Measurements from ENCODE around the gene CELF2. TPM values are rescaled to one million over a fixed set of nuclear protein-coding genes. Genes with fewer than 3 reads are reported as not detected.

Gene CELF2
- total RNA-seq, 1 experiment from 2014 or later = not detected

DNA sequence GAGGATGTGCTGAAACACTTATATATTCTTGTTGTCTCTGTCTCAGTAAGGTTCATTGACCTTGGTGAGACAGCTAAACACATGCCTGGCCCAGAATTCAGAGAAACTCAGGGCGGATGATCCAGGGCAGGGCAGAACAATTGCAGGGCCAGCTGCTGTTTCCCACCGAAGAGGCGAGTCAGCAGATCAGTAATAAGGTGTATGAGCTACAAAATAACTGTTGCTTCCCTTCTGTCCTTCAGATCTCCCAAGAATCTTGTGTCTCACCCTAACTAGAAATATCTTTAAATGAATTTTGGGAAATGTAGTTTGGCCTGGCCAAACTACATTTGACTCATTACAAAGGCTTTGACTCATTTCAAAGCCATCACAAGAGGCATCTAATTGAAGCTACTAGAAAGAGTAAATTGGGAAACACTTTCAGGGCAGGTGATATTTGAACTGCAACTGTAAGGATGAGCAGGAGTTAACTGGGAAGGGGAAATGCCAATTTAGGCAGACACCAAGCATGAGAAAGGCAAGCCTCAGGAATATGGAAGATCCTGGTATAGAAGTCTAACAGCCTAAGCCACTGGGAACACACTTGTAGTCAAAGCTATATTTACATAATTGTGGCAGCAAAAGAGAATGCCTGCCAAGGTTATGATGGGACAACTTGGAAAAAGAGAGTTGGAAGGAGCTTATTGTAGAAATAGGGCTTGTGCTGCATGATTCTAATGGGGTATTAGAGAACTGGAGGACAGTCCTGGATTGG is 24.5 kb upstream of the CELF2 start:
- Mint-ChIP-seq H3K4me3 (ENCODE audit: low read depth, unreplicated experiment) (no peak overlapping the region), H3K27ac (ENCODE audit: unreplicated experiment) (no peak overlapping the region), H3K4me1 (ENCODE audit: low read depth, unreplicated experiment) (no peaks in the 10 kb centered on the region), H3K27me3 (ENCODE audit: unreplicated experiment) (peaks cover 14% of the 10 kb centered on the region), H3K9me3 (ENCODE audit: low read depth, unreplicated experiment) (peaks cover 9% of the 10 kb centered on the region), H3K36me3 (ENCODE audit: insufficient read depth, unreplicated experiment) (no peaks in the 10 kb centered on the region)
- TF ChIP-seq, protein P1, sequence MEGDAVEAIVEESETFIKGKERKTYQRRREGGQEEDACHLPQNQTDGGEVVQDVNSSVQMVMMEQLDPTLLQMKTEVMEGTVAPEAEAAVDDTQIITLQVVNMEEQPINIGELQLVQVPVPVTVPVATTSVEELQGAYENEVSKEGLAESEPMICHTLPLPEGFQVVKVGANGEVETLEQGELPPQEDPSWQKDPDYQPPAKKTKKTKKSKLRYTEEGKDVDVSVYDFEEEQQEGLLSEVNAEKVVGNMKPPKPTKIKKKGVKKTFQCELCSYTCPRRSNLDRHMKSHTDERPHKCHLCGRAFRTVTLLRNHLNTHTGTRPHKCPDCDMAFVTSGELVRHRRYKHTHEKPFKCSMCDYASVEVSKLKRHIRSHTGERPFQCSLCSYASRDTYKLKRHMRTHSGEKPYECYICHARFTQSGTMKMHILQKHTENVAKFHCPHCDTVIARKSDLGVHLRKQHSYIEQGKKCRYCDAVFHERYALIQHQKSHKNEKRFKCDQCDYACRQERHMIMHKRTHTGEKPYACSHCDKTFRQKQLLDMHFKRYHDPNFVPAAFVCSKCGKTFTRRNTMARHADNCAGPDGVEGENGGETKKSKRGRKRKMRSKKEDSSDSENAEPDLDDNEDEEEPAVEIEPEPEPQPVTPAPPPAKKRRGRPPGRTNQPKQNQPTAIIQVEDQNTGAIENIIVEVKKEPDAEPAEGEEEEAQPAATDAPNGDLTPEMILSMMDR (IDR thresholded peaks at IDR 0.05; ENCODE audit: unreplicated experiment) = no peak
- no peak for DNase-seq
- CTCF ChIA-PET = no interaction called here
- intact Hi-C loops (cut with micrococcal nuclease; ENCODE audit: unreplicated experiment) = no loop called here
- BruUV-seq (replicated peaks) = no TSS peak

DNA sequence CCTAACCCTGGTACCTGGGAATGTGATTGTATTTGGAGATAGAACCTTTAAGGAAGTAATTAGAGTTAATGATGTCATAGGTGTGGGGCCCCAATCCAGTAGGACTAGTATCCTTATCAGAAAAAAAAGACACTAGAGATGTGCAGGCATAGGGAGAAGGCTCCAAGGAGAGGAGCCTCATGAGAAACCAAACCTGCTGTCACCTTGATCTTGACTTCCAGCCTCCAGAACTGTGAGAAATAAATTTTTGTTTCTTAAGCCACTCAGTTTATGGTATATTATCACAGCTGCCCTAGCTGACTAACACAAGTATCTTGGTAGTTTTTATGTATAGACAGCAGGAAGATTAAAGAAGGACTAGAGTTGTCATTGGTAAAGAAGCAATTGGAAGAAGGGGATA is 23.9 kb upstream of the CELF2 start:
- intact Hi-C loops (cut with micrococcal nuclease; ENCODE audit: unreplicated experiment) = no loop called here
- TF ChIP-seq, protein P1 (IDR thresholded peaks at IDR 0.05; ENCODE audit: unreplicated experiment) = no peak
- Mint-ChIP-seq H3K36me3 (ENCODE audit: insufficient read depth, unreplicated experiment) (no peaks in the 10 kb centered on the region), H3K9me3 (ENCODE audit: low read depth, unreplicated experiment) (peaks cover 9% of the 10 kb centered on the region), H3K27me3 (ENCODE audit: unreplicated experiment) (peaks cover 14% of the 10 kb centered on the region), H3K4me3 (ENCODE audit: low read depth, unreplicated experiment) (no peak overlapping the region), H3K27ac (ENCODE audit: unreplicated experiment) (no peak overlapping the region), H3K4me1 (ENCODE audit: low read depth, unreplicated experiment) (no peaks in the 10 kb centered on the region)
- no peak for DNase-seq
- CTCF ChIA-PET = no interaction called here
- no TSS peak for BruUV-seq (replicated peaks)

DNA sequence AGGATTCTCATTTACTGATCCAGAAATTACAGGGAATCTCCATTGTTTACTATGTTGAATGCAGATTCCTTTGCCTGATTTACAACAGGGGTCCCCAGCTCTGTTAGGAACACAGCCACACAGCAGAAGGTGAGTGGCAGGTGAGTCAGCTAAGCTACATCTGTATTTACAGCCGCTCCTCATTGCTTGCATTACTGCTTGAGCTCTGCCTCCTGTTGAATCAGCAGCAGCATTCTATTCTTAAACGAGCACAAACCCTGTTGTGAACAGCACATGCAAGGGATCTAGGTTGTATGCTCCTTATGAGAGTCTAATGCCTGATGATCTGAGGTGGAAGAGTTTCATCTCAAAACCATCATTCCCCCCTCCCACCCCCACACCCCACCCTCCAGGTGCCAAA is 23.3 kb upstream of the CELF2 start:
- Mint-ChIP-seq H3K27me3 (ENCODE audit: unreplicated experiment) (peaks cover 14% of the 10 kb centered on the region), H3K4me1 (ENCODE audit: low read depth, unreplicated experiment) (no peaks in the 10 kb centered on the region), H3K36me3 (ENCODE audit: insufficient read depth, unreplicated experiment) (no peaks in the 10 kb centered on the region), H3K4me3 (ENCODE audit: low read depth, unreplicated experiment) (no peak overlapping the region), H3K9me3 (ENCODE audit: low read depth, unreplicated experiment) (peaks cover 9% of the 10 kb centered on the region), H3K27ac (ENCODE audit: unreplicated experiment) (no peak overlapping the region)
- intact Hi-C loops (cut with micrococcal nuclease; ENCODE audit: unreplicated experiment) = no loop called here
- DNase-seq = no peak
- CTCF ChIA-PET = no interaction called here
- TF ChIP-seq, protein P1 (IDR thresholded peaks at IDR 0.05; ENCODE audit: unreplicated experiment) = no peak
- no TSS peak for BruUV-seq (replicated peaks)

DNA sequence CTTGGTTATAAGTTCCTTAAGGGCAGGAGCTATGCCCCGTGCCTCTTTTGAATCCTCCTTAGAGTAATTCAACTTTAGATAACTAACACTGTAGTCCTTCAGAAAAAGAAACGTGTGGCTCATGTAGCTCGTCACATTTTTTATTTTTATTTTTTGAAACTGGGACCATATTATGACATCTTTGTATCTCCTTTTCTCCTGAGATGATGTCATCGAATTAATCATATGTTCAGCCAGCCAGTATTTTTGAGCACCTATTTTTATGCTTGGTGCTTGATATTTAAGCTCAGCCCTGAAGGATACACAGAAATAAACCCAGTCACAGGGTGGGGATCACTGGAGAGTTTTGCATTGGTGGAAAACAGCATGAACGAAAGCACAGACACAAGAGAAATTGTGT is 22.6 kb upstream of the CELF2 start:
- no peak overlapping the region for H3K4me3 Mint-ChIP-seq (ENCODE audit: low read depth, unreplicated experiment)
- peaks cover 14% of the 10 kb centered on the region for H3K27me3 Mint-ChIP-seq (ENCODE audit: unreplicated experiment)
- H3K27ac Mint-ChIP-seq (ENCODE audit: unreplicated experiment) = no peak overlapping the region
- BruUV-seq (replicated peaks) = no TSS peak
- DNase-seq = no peak
- no peaks in the 10 kb centered on the region for H3K36me3 Mint-ChIP-seq (ENCODE audit: insufficient read depth, unreplicated experiment)
- TF ChIP-seq, protein P1 (IDR thresholded peaks at IDR 0.05; ENCODE audit: unreplicated experiment) = no peak
- CTCF ChIA-PET = no interaction called here
- peaks cover 9% of the 10 kb centered on the region for H3K9me3 Mint-ChIP-seq (ENCODE audit: low read depth, unreplicated experiment)
- H3K4me1 Mint-ChIP-seq (ENCODE audit: low read depth, unreplicated experiment) = no peaks in the 10 kb centered on the region
- intact Hi-C loops (cut with micrococcal nuclease; ENCODE audit: unreplicated experiment) = no loop called here
